BE2C (cell line): ENCODE data around the gene SERPINE2.

Source experiments
- DNase-seq: peaks from one replicate; pipeline ENCODE4 v3.0.0-alpha.2; 2020
- H3K27me3 ChIP-seq: fragments of 250-450 bp; sonication (Bioruptor Pico); 2 replicates; pipeline ENCODE4 v1.5.1; 2020; ENCODE audit warnings: mild to moderate bottlenecking
- H3K36me3 ChIP-seq: fragments of 250-450 bp; sonication (Bioruptor Pico); 2 replicates; pipeline ENCODE4 v1.5.1; 2020; ENCODE audit warnings: mild to moderate bottlenecking
- H3K4me1 ChIP-seq: fragments of 250-450 bp; sonication (Bioruptor Pico); 2 replicates; pipeline ENCODE4 v1.5.1; 2020
- H3K4me3 ChIP-seq: 2 replicates; pipeline ENCODE4 v1.5.1; 2011; ENCODE audit warnings: low read depth, low read length
- H3K9me3 ChIP-seq: fragments of 250-450 bp; sonication (Bioruptor Pico); 2 replicates; pipeline ENCODE4 v1.5.1; 2020
- CTCF ChIP-seq: IDR thresholded peaks from 2 replicates; pipeline ENCODE4 v1.5.1; 2012; ENCODE audit warnings: mild to moderate bottlenecking, low read depth, low read length

The SERPINE2 gene

GRCh38 chr2:223980397-223980735 lies 58.7 kb downstream of the SERPINE2 start:
- Histone ChIP-seq H3K27me3 (peaks cover 2% of the 10 kb centered on the region; the same call in 1 of the 2 replicates), H3K9me3 (no peaks in the 10 kb centered on the region)

GRCh38 chr2:223979730-223980396 lies 59.2 kb downstream of the SERPINE2 start:
- no peak for TF ChIP-seq CTCF
- no peaks in the 10 kb centered on the region for H3K36me3 ChIP-seq
- no peaks in the 10 kb centered on the region for H3K9me3 ChIP-seq
- H3K27me3 ChIP-seq: peaks cover 1% of the 10 kb centered on the region; the same call in 1 of the 2 replicates
- no peaks in the 10 kb centered on the region for H3K4me1 ChIP-seq
- no peak for DNase-seq
- H3K4me3 ChIP-seq: no peak overlapping the region

More at GRCh38 chr2:223980397-223980735, 58.7 kb downstream of the SERPINE2 start:
- Histone ChIP-seq H3K4me1 (no peaks in the 10 kb centered on the region), H3K4me3 (no peak overlapping the region), H3K36me3 (no peaks in the 10 kb centered on the region)
- DNase-seq: no peak
- no peak for TF ChIP-seq CTCF

GRCh38 chr2:223978451-223978850 lies 60.6 kb downstream of the SERPINE2 start:
- no peak for TF ChIP-seq CTCF

GRCh38 chr2:223976635-223977226 lies 62.4 kb downstream of the SERPINE2 start:
- no peaks in the 10 kb centered on the region for H3K4me1 ChIP-seq
- no peaks in the 10 kb centered on the region for H3K9me3 ChIP-seq
- no peak for TF ChIP-seq CTCF
- no peaks in the 10 kb centered on the region for H3K27me3 ChIP-seq
- no peaks in the 10 kb centered on the region for H3K36me3 ChIP-seq
- H3K4me3 ChIP-seq: no peak overlapping the region
- DNase-seq: no peak

More at GRCh38 chr2:223978451-223978850, 60.6 kb downstream of the SERPINE2 start:
- H3K36me3 ChIP-seq: no peaks in the 10 kb centered on the region
- no peaks in the 10 kb centered on the region for H3K4me1 ChIP-seq
- no peaks in the 10 kb centered on the region for H3K27me3 ChIP-seq
- no peak overlapping the region for H3K4me3 ChIP-seq
- no peaks in the 10 kb centered on the region for H3K9me3 ChIP-seq
- DNase-seq: no peak

- H3K4me3 ChIP-seq: no peak overlapping the region
- no peak for DNase-seq
- H3K27me3 ChIP-seq: no peaks in the 10 kb centered on the region
- H3K4me1 ChIP-seq: no peaks in the 10 kb centered on the region
- no peaks in the 10 kb centered on the region for H3K9me3 ChIP-seq
- peaks cover under 1% of the 10 kb centered on the region; the same call in 1 of the 2 replicates for H3K36me3 ChIP-seq
- TF ChIP-seq CTCF: no peak
Measured at GRCh38 chr2:223973606-223974005, 65.5 kb downstream of the SERPINE2 start.

GRCh38 chr2:223972656-223973102 lies 66.4 kb downstream of the SERPINE2 start:
- no peak for DNase-seq
- Histone ChIP-seq H3K9me3 (no peaks in the 10 kb centered on the region), H3K36me3 (peaks cover 10% of the 10 kb centered on the region; the same call in 1 of the 2 replicates), H3K4me3 (no peak overlapping the region), H3K27me3 (no peaks in the 10 kb centered on the region), H3K4me1 (no peaks in the 10 kb centered on the region)
- no peak for TF ChIP-seq CTCF
